IMR-90 (cell line): Measurements from ENCODE around the gene RNF114. TPM values are rescaled to one million over a fixed set of nuclear protein-coding genes. Genes with fewer than 3 reads are reported as not detected.
A peak's percentile ranks its signal among the peaks of the same experiment; 100 is the strongest.

Source experiments
- ATAC-seq: fragments of 200-7000 bp; cut with Tn5 transposase; 2 replicates; pipeline ENCODE4 v1.9.1; 2020; ENCODE audit warnings: low read depth, mild to moderate bottlenecking, moderate library complexity
- BruUV-seq: library from RNA; stranded (reverse); fragments of 400-500 nt; replicated peaks from 2 replicates; lab custom pipeline; 2021; lab: Mats Ljungman, UMichigan
- CTCF ChIA-PET: fragments of 300-600 bp; formaldehyde crosslinking; extraction: SDS; loops from one replicate; lab custom pipeline; 2021; ENCODE audit warnings: antibody characterized with exemption; lab: Yijun Ruan, JAX
- POLR2A ChIA-PET: fragments of 300-600 bp; sonication (Branson Sonifier 250); formaldehyde crosslinking; loops from one replicate; lab custom pipeline; 2022; ENCODE audit warnings: antibody characterized with exemption; ENCODE audit not compliant: unreplicated experiment; lab: Charles Lee
- DNase-seq: peaks from one replicate; pipeline ENCODE4 v3.0.0; 2013
- H2AFZ ChIP-seq: replicated peaks from 2 replicates; pipeline ENCODE3; 2013; ENCODE audit warnings: low read length, mild to moderate bottlenecking; ENCODE audit not compliant: poor library complexity
- H2AK5ac ChIP-seq: 2 replicates; pipeline ENCODE4 v1.6.1; 2013; ENCODE audit warnings: low read depth, low read length, inconsistent platforms
- H2AK9ac ChIP-seq: replicated peaks from 2 replicates; pipeline ENCODE3; 2013; ENCODE audit warnings: mild to moderate bottlenecking, low read depth, low read length, moderate library complexity; ENCODE audit not compliant: poor library complexity
- H2BK120ac ChIP-seq: 2 replicates; pipeline ENCODE4 v1.6.1; 2013; ENCODE audit warnings: low read depth, low read length, inconsistent platforms
- H2BK15ac ChIP-seq: 3 replicates; pipeline ENCODE4 v1.6.1; 2013; ENCODE audit warnings: low read depth, low read length, inconsistent platforms
- H2BK20ac ChIP-seq: 2 replicates; pipeline ENCODE4 v1.6.1; 2013; ENCODE audit warnings: low read depth, mild to moderate bottlenecking, inconsistent platforms, low read length, moderate library complexity
- H2BK5ac ChIP-seq: 2 replicates; pipeline ENCODE4 v1.6.1; 2013; ENCODE audit warnings: mild to moderate bottlenecking, low read depth, low read length, inconsistent platforms; ENCODE audit not compliant: poor library complexity, severe bottlenecking
- H3K14ac ChIP-seq: replicated peaks from 2 replicates; pipeline ENCODE4 v1.6.1; 2013; ENCODE audit warnings: low read depth, low read length, inconsistent platforms
- H3K18ac ChIP-seq: 2 replicates; pipeline ENCODE4 v1.6.1; 2013; ENCODE audit warnings: low read depth, low read length, control low read depth
- H3K23ac ChIP-seq: 2 replicates; pipeline ENCODE4 v1.6.1; 2013; ENCODE audit warnings: low read depth, low read length, inconsistent platforms
- H3K27ac ChIP-seq: 2 replicates; pipeline ENCODE4 v1.5.1; 2013; ENCODE audit warnings: mild to moderate bottlenecking, control low read depth, low read length; ENCODE audit not compliant: insufficient read depth
- H3K27me3 ChIP-seq: 2 replicates; pipeline ENCODE4 v1.6.1; 2013; ENCODE audit warnings: low read length; ENCODE audit not compliant: control insufficient read depth, insufficient read depth
- H3K36me3 ChIP-seq: 2 replicates; pipeline ENCODE4 v1.6.1; 2013; ENCODE audit warnings: low read length, mixed read lengths; ENCODE audit not compliant: control insufficient read depth, insufficient read depth
- H3K4ac ChIP-seq: 2 replicates; pipeline ENCODE4 v1.6.1; 2013; ENCODE audit warnings: low read depth, low read length, inconsistent platforms
- H3K4me1 ChIP-seq: 2 replicates; pipeline ENCODE4 v1.6.1; 2013; ENCODE audit warnings: low read length, mixed read lengths; ENCODE audit not compliant: control insufficient read depth, insufficient read depth
- H3K4me2 ChIP-seq: 2 replicates; pipeline ENCODE4 v1.6.1; 2013; ENCODE audit warnings: low read depth, mild to moderate bottlenecking, control low read depth, low read length, moderate library complexity
- H3K4me3 ChIP-seq: 2 replicates; pipeline ENCODE4 v1.5.1; 2013; ENCODE audit warnings: low read depth, mild to moderate bottlenecking, control low read depth, low read length, moderate library complexity; ENCODE audit not compliant: insufficient read depth
- H3K56ac ChIP-seq: 2 replicates; pipeline ENCODE4 v1.6.1; 2013; ENCODE audit warnings: low read length, inconsistent platforms; ENCODE audit not compliant: insufficient read depth; ENCODE audit errors: extremely low read depth
- H3K79me1 ChIP-seq, 2 experiments: 2 replicates each; pipeline ENCODE4 v1.6.1; 2013; ENCODE audit warnings: low read length in 2 of 2, inconsistent platforms in 1 of 2, low read depth in 1 of 2
- H3K9ac ChIP-seq: 2 replicates; pipeline ENCODE4 v1.6.1; 2013; ENCODE audit warnings: low read depth, low read length, control low read depth
- H3K9me1 ChIP-seq: 2 replicates; pipeline ENCODE4 v1.6.1; 2013; ENCODE audit warnings: low read length, inconsistent platforms; ENCODE audit not compliant: insufficient read depth
- H3K9me3 ChIP-seq: 2 replicates; pipeline ENCODE4 v1.6.1; 2013; ENCODE audit warnings: low read length; ENCODE audit not compliant: control insufficient read depth, insufficient read depth
- H4K20me1 ChIP-seq: 2 replicates; pipeline ENCODE4 v1.6.1; 2013; ENCODE audit warnings: low read length, inconsistent platforms; ENCODE audit not compliant: insufficient read depth
- H4K5ac ChIP-seq: 2 replicates; pipeline ENCODE4 v1.6.1; 2013; ENCODE audit warnings: mild to moderate bottlenecking, low read depth, low read length, control low read depth
- H4K8ac ChIP-seq, 2 experiments: 2 replicates each; pipeline ENCODE4 v1.6.1; 2013; ENCODE audit warnings: low read depth in 2 of 2, low read length in 2 of 2, control low read depth in 1 of 2, inconsistent platforms in 1 of 2
- H4K91ac ChIP-seq: 2 replicates; pipeline ENCODE4 v1.6.1; 2013; ENCODE audit warnings: low read depth, low read length, inconsistent platforms; ENCODE audit not compliant: insufficient read depth
- BHLHE40 ChIP-seq: fragments of 150-350 bp; IDR thresholded peaks from 2 replicates; pipeline ENCODE4 v1.6.1; 2016; ENCODE audit warnings: mild to moderate bottlenecking, low read depth, low read length
- CEBPB ChIP-seq: IDR thresholded peaks from 2 replicates; pipeline ENCODE4 v1.6.1; 2012; ENCODE audit warnings: low read depth, low read length, improper control_type of control experiment
- FOS ChIP-seq: fragments of 150-350 bp; IDR thresholded peaks from 2 replicates; pipeline ENCODE4 v1.6.1; 2016; ENCODE audit warnings: low read depth, low read length
- MAFK ChIP-seq: IDR thresholded peaks from 2 replicates; pipeline ENCODE4 v1.6.1; 2012; ENCODE audit warnings: low read depth, low read length, improper control_type of control experiment
- MAZ ChIP-seq: IDR thresholded peaks from 2 replicates; pipeline ENCODE4 v1.6.1; 2012; ENCODE audit warnings: low read depth, mild to moderate bottlenecking, low read length, improper control_type of control experiment, moderate library complexity, borderline replicate concordance
- NFE2L2 ChIP-seq: fragments of 150-350 bp; IDR thresholded peaks from 2 replicates; pipeline ENCODE4 v1.6.1; 2016; ENCODE audit warnings: low read depth, mild to moderate bottlenecking, low read length
- POLR2A ChIP-seq: IDR thresholded peaks from 2 replicates; pipeline ENCODE4 v1.6.1; 2012; ENCODE audit warnings: mild to moderate bottlenecking, low read depth, low read length
- RAD21 ChIP-seq: IDR thresholded peaks from 2 replicates; pipeline ENCODE4 v1.6.1; 2012; ENCODE audit warnings: low read length, improper control_type of control experiment
- RCOR1 ChIP-seq: IDR thresholded peaks from 2 replicates; pipeline ENCODE4 v1.6.1; 2012; ENCODE audit warnings: mild to moderate bottlenecking, low read length, improper control_type of control experiment; ENCODE audit not compliant: insufficient replicate concordance
- RFX5 ChIP-seq: IDR thresholded peaks from 2 replicates; pipeline ENCODE4 v1.8.0; 2012; ENCODE audit warnings: low read depth, mild to moderate bottlenecking, low read length, moderate library complexity
- SMC3 ChIP-seq: fragments of 150-350 bp; IDR thresholded peaks from 2 replicates; pipeline ENCODE4 v1.6.1; 2016; ENCODE audit warnings: low read depth, mild to moderate bottlenecking, antibody characterized with exemption, low read length, moderate library complexity
- WGBS, 2 experiments: methylation state at CpG; one replicate each; pipeline versions ENCODE4 v1.1.5 to v1.1.7; 2013; ENCODE audit warnings: missing lambda C conversion rate in 2 of 2; ENCODE audit not compliant: insufficient read length in 1 of 2; ENCODE audit errors: extremely low coverage in 2 of 2; 5-methylcytosine and 5-hydroxymethylcytosine counted together
- dilution Hi-C: fragments of 300-500 bp; cut with HindIII; formaldehyde crosslinking; loops from one replicate; pipeline ENCODE4 v1.14.3; 2018; ENCODE audit warnings: low sequenced_read_pairs; ENCODE audit not compliant: unreplicated experiment
- in situ Hi-C: fragments of 300-500 bp; cut with MboI; formaldehyde crosslinking; loops from 3 replicates; pipeline ENCODE4 v1.14.3; 2019; ENCODE audit warnings: low sequenced_read_pairs, inconsistent platforms, mixed read lengths
- intact Hi-C: fragments of 100-400 bp; cut with micrococcal nuclease; formaldehyde crosslinking; loops from 2 replicates; pipeline ENCODE4 v1.10.0; 2022
- polyA plus RNA-seq, 3 experiments: library from polyadenylated mRNA; depleted of rRNA; stranded (reverse); fragments of >200 nt; gene quantifications; 2 replicates each; pipeline ENCODE4 v1.2.3, GENCODE V29; 2012; ENCODE audit warnings: low replicate concordance in 1 of 3
- total RNA-seq: library from RNA; depleted of rRNA; stranded (reverse); fragments of >200 nt; gene quantifications from 2 replicates; pipeline ENCODE4 v1.2.3, GENCODE V29; 2012
- TF ChIP-seq, protein P1 (sequence below): fragments of 150-350 bp; IDR thresholded peaks from 2 replicates; pipeline ENCODE4 v1.6.1; 2016; ENCODE audit warnings: low read depth, mild to moderate bottlenecking, low read length, moderate library complexity, borderline replicate concordance
- TF ChIP-seq, protein P2 (sequence below): conservative IDR thresholded peaks from 2 replicates; pipeline ENCODE4 v1.5.1; 2012; ENCODE audit warnings: mild to moderate bottlenecking, low read depth, low read length, improper control_type of control experiment
- TF ChIP-seq, protein P3 (sequence below): fragments of 150-350 bp; IDR thresholded peaks from 2 replicates; pipeline ENCODE4 v1.6.1; 2017; ENCODE audit warnings: mild to moderate bottlenecking, antibody characterized with exemption, low read length, low read depth

RNF114 gene
- total and polyA plus RNA-seq, 2 of the 4 experiments (the other 2 are of a cell fraction) = 44.6 to 62.3 TPM

DNA sequence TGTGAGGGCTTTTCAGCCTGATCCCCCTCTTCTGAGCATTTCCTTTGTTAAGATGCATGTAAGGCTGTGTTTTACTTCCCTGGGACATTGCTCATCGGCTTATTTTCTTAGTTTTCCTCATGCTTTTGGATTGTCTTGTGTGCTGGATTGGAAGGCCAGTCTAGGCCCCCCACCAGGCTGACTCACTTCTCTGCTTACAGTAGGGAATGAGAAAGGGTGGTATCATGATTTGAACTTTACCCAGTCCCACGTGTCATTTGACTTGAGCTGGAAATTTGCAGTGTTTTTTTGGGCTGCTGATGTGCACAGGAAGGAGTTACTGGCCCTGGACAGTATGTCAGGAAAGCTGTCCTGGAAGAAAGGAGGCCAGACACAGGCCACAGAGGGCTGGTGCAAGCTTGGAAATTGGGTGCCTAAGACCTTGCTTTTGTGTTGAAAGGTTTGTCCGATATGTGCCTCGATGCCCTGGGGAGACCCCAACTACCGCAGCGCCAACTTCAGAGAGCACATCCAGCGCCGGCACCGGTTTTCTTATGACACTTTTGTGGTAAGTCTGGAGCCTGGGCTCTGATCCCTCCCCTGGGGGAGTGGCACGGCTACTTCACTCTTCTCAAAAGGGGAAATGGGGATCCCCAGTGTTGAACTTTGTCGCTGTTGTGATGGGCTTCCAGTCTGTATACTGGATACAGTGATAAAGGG is 12.8 kb downstream of the RNF114 start:
- intact Hi-C loops (no loop called here), dilution Hi-C loops (no loop called here), in situ Hi-C loops (no loop called here)
- DNase-seq = peak; percentile 99
- Histone ChIP-seq H2AFZ (no peak overlapping the region), H2BK5ac (peak overlapping the region; percentile 95), H4K5ac (peak overlapping the region; percentile 60), H3K79me1 (peaks cover 45 to 66% of the 10 kb centered on the region in 2 experiments), H3K9ac (peak overlapping the region; percentile 36), H3K4me1 (peaks cover 23% of the 10 kb centered on the region), H3K4me2 (peak overlapping the region; percentile 43), H3K14ac (peak overlapping the region; percentile 84), H3K9me3 (no peaks in the 10 kb centered on the region), H3K27ac (peak overlapping the region; percentile 90), H3K36me3 (peaks cover 51% of the 10 kb centered on the region), H2BK15ac (peak overlapping the region; percentile 35; the same call in 1 of the 3 replicates), H3K27me3 (no peaks in the 10 kb centered on the region), H4K8ac (peak overlapping the region; percentile 67 to 80; a peak in 3 of 4 replicates), H2BK120ac (peak overlapping the region; percentile 92), H3K56ac (peak overlapping the region; percentile 88), H3K18ac (peak overlapping the region; percentile 82), H2AK9ac (peak overlapping the region; percentile 93), H2BK20ac (peak overlapping the region; percentile 92), H3K9me1 (peaks cover 20% of the 10 kb centered on the region), H4K20me1 (peaks cover 13% of the 10 kb centered on the region), H4K91ac (peak overlapping the region; percentile 94), H2AK5ac (peak overlapping the region; percentile 90), H3K23ac (peak overlapping the region; percentile 90; the same call in 1 of the 2 replicates), H3K4me3 (no peak overlapping the region), H3K4ac (peak overlapping the region; percentile 99)
- BruUV-seq = no TSS peak
- CTCF ChIA-PET = interaction anchor here (0.6 kb wide), 1 partner anchor 17 kb away, joined by 3 read pairs; no protein-coding TSS in a partner anchor
- ATAC-seq = peak; percentile 87
- no CpG with 5 or more reads among the region's 11 CpGs for WGBS, 2 experiments
- POLR2A ChIA-PET = no interaction called here
- TF ChIP-seq CEBPB (peak; percentile 25; the same call in 1 of the 2 replicates), BHLHE40 (peak; percentile 73), SMC3 (no peak), NFE2L2 (no peak; the same call in 1 of the 2 replicates), RCOR1 (no peak), RAD21 (no peak; the same call in 1 of the 2 replicates), POLR2A (no peak; the same call in 1 of the 2 replicates), MAFK (0 out of 2 replicates have a peak, but pooled peaks have one; percentile 29), FOS (peak; percentile 97), MAZ (peak; percentile 54; the same call in 1 of the 2 replicates), RFX5 (no peak)
- TF ChIP-seq, protein P1, sequence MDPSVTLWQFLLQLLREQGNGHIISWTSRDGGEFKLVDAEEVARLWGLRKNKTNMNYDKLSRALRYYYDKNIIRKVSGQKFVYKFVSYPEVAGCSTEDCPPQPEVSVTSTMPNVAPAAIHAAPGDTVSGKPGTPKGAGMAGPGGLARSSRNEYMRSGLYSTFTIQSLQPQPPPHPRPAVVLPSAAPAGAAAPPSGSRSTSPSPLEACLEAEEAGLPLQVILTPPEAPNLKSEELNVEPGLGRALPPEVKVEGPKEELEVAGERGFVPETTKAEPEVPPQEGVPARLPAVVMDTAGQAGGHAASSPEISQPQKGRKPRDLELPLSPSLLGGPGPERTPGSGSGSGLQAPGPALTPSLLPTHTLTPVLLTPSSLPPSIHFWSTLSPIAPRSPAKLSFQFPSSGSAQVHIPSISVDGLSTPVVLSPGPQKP = no peak
- TF ChIP-seq, protein P2, sequence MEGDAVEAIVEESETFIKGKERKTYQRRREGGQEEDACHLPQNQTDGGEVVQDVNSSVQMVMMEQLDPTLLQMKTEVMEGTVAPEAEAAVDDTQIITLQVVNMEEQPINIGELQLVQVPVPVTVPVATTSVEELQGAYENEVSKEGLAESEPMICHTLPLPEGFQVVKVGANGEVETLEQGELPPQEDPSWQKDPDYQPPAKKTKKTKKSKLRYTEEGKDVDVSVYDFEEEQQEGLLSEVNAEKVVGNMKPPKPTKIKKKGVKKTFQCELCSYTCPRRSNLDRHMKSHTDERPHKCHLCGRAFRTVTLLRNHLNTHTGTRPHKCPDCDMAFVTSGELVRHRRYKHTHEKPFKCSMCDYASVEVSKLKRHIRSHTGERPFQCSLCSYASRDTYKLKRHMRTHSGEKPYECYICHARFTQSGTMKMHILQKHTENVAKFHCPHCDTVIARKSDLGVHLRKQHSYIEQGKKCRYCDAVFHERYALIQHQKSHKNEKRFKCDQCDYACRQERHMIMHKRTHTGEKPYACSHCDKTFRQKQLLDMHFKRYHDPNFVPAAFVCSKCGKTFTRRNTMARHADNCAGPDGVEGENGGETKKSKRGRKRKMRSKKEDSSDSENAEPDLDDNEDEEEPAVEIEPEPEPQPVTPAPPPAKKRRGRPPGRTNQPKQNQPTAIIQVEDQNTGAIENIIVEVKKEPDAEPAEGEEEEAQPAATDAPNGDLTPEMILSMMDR = no peak
- TF ChIP-seq, protein P3, sequence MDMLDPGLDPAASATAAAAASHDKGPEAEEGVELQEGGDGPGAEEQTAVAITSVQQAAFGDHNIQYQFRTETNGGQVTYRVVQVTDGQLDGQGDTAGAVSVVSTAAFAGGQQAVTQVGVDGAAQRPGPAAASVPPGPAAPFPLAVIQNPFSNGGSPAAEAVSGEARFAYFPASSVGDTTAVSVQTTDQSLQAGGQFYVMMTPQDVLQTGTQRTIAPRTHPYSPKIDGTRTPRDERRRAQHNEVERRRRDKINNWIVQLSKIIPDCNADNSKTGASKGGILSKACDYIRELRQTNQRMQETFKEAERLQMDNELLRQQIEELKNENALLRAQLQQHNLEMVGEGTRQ = peak; percentile 83
